ENCODE results near the gene TCF4. TPM values are rescaled to one million over a fixed set of nuclear protein-coding genes. Genes with fewer than 3 reads are reported as not detected.

TCF4 gene
- total and polyA plus RNA-seq, 8 donors, result 5.1 to 187 (median 39.9) TPM

GRCh38 chr18:55251254-55251971 lies 336.6 kb downstream of the TCF4 start:
- peak in 1 of 2 donors; percentile 52 for DNase-seq
- Histone ChIP-seq H3K4me3 (no peak overlapping the region), H3K27ac (peak overlapping the region in 2 of 5 donors; percentile 6 to 28), H3K4me1 (peaks cover 0 to 25% (median 12%) of the 10 kb centered on the region in 4 donors), H3K36me3 (peaks cover 0 to 22% (median 16%) of the 10 kb centered on the region in 4 donors), H3K9me3 (no peaks in the 10 kb centered on the region), H3K27me3 (no peaks in the 10 kb centered on the region)
- 28 to 49% (median 35%) methylated on average over 13 of the region's 13 CpGs for WGBS, 5 donors
- no peak for TF ChIP-seq POLR2A (IDR thresholded peaks at IDR 0.05)
- no peak for TF ChIP-seq CTCF (IDR thresholded peaks at IDR 0.05)
- TF ChIP-seq POLR2AphosphoS5 (IDR thresholded peaks at IDR 0.05), result peak in 1 of 3 donors; percentile 20
- no peak for TF ChIP-seq EP300 (IDR thresholded peaks at IDR 0.05)
- intact Hi-C loops (cut with DNase I; ENCODE audit: low total_unique reads), result no loop called here

GRCh38 chr18:55250768-55251173 lies 337.2 kb downstream of the TCF4 start:
- no peaks in the 10 kb centered on the region for H3K9me3 ChIP-seq
- no peaks in the 10 kb centered on the region for H3K27me3 ChIP-seq
- TF ChIP-seq EP300 (IDR thresholded peaks at IDR 0.05), result no peak
- peaks cover 0 to 16% (median 11%) of the 10 kb centered on the region in 4 donors for H3K36me3 ChIP-seq
- H3K4me3 ChIP-seq, result no peak overlapping the region
- 52 to 82% (median 78%) methylated on average over 4 of the region's 4 CpGs for WGBS, 5 donors
- H3K27ac ChIP-seq, result no peak overlapping the region
- H3K4me1 ChIP-seq, result peaks cover 0 to 26% (median 12%) of the 10 kb centered on the region in 4 donors
- DNase-seq, result no peak
- intact Hi-C loops (cut with DNase I; ENCODE audit: low total_unique reads), result no loop called here

- TF ChIP-seq POLR2AphosphoS5 (IDR thresholded peaks at IDR 0.05), result no peak
- no peak for TF ChIP-seq POLR2A (IDR thresholded peaks at IDR 0.05)
- no peak for TF ChIP-seq CTCF (IDR thresholded peaks at IDR 0.05)
- DNase-seq, result no peak
- peaks cover under 1 to 34% (median 20%) of the 10 kb centered on the region in 4 donors for H3K4me1 ChIP-seq
- WGBS, 5 donors, result 78 to 84% (median 79%) methylated on average over 6 of the region's 6 CpGs
- intact Hi-C loops (cut with DNase I; ENCODE audit: low total_unique reads), result no loop called here
- no peak overlapping the region for H3K27ac ChIP-seq
- H3K9me3 ChIP-seq, result no peaks in the 10 kb centered on the region
- H3K36me3 ChIP-seq, result peaks cover 0 to 13% (median 8%) of the 10 kb centered on the region in 4 donors
- no peak overlapping the region for H3K4me3 ChIP-seq
- no peaks in the 10 kb centered on the region for H3K27me3 ChIP-seq
These were observed 338.4 kb downstream of the TCF4 start for GRCh38 chr18:55249550-55249949.

- H3K4me1 ChIP-seq, result peaks cover 9 to 41% (median 24%) of the 10 kb centered on the region in 4 donors
- TF ChIP-seq CTCF (IDR thresholded peaks at IDR 0.05), result no peak
- no peak for TF ChIP-seq POLR2A (IDR thresholded peaks at IDR 0.05)
- TF ChIP-seq EP300 (IDR thresholded peaks at IDR 0.05), result no peak
- TF ChIP-seq POLR2AphosphoS5 (IDR thresholded peaks at IDR 0.05), result no peak
- H3K36me3 ChIP-seq, result peaks cover 0 to 4% (median 0%) of the 10 kb centered on the region in 4 donors
- DNase-seq, result no peak
- no peak overlapping the region for H3K27ac ChIP-seq
- WGBS, 5 donors, result 70 to 93% (median 76%) methylated on average over 1 of the region's 1 CpG
- no peaks in the 10 kb centered on the region for H3K27me3 ChIP-seq
- no peaks in the 10 kb centered on the region for H3K9me3 ChIP-seq
- no peak overlapping the region for H3K4me3 ChIP-seq
- intact Hi-C loops (cut with DNase I; ENCODE audit: low total_unique reads), result no loop called here
These were observed 339.5 kb downstream of the TCF4 start for GRCh38 chr18:55248495-55248894.

- DNase-seq, result no peak
- no peaks in the 10 kb centered on the region for H3K9me3 ChIP-seq
- intact Hi-C loops (cut with DNase I; ENCODE audit: low total_unique reads), result no loop called here
- peaks cover 0 to 4% (median 0%) of the 10 kb centered on the region in 4 donors for H3K36me3 ChIP-seq
- no peaks in the 10 kb centered on the region for H3K27me3 ChIP-seq
- H3K27ac ChIP-seq, result peak overlapping the region in 1 of 5 donors; percentile 14
- 88 to 93% (median 90%) methylated on average over 5 of the region's 5 CpGs for WGBS, 5 donors
- no peak overlapping the region for H3K4me3 ChIP-seq
- peaks cover 7 to 32% (median 16%) of the 10 kb centered on the region in 4 donors for H3K4me1 ChIP-seq
- TF ChIP-seq CTCF (IDR thresholded peaks at IDR 0.05) (no peak), POLR2AphosphoS5 (IDR thresholded peaks at IDR 0.05) (no peak), POLR2A (IDR thresholded peaks at IDR 0.05) (no peak), EP300 (IDR thresholded peaks at IDR 0.05) (no peak)
These were observed 341.0 kb downstream of the TCF4 start for GRCh38 chr18:55247032-55247431.

Data from stomach (tissue), 9 donors.